HL-60 (cell line): ENCODE data around the gene PRKACG.

Experiments
- GABPA ChIP-seq: IDR thresholded peaks from 2 replicates; pipeline ENCODE4 v1.6.1; 2012; ENCODE audit warnings: low read depth
- POLR2AphosphoS5 ChIP-seq: IDR thresholded peaks from 2 replicates; pipeline ENCODE4 v1.6.1; 2012; ENCODE audit warnings: low read depth
- TF ChIP-seq, protein P1 (sequence below): IDR thresholded peaks from one replicate; pipeline ENCODE4 v1.5.1; 2011; ENCODE audit warnings: low read length, control low read depth, inconsistent platforms; ENCODE audit not compliant: insufficient read depth
- TF ChIP-seq, protein P2 (sequence below): IDR thresholded peaks from 2 replicates; pipeline ENCODE4 v1.6.1; 2012; ENCODE audit warnings: low read depth; ENCODE audit not compliant: insufficient replicate concordance

DNA sequence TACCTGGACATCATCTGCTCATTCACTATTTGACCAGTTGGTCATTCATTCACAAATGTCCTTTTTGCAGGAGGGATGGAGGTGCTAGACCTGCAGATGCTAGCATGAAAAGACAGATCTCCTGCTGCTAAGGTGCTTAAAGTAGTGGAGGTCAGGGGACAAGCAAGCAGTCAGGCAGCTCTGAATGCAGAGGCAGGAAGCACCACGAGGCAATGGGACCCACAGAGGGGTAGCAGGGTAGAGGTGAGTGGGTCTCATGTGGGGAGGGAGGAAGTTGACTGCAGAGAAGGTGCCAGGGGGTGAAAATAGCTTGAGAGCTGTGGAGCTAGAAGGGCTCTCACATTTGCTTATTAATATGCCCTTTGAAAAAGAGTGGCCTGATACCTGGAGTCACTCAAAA lies 46.9 kb upstream of the PRKACG start:
- TF ChIP-seq GABPA: no peak
- no peak for TF ChIP-seq POLR2AphosphoS5
- TF ChIP-seq, protein P1, sequence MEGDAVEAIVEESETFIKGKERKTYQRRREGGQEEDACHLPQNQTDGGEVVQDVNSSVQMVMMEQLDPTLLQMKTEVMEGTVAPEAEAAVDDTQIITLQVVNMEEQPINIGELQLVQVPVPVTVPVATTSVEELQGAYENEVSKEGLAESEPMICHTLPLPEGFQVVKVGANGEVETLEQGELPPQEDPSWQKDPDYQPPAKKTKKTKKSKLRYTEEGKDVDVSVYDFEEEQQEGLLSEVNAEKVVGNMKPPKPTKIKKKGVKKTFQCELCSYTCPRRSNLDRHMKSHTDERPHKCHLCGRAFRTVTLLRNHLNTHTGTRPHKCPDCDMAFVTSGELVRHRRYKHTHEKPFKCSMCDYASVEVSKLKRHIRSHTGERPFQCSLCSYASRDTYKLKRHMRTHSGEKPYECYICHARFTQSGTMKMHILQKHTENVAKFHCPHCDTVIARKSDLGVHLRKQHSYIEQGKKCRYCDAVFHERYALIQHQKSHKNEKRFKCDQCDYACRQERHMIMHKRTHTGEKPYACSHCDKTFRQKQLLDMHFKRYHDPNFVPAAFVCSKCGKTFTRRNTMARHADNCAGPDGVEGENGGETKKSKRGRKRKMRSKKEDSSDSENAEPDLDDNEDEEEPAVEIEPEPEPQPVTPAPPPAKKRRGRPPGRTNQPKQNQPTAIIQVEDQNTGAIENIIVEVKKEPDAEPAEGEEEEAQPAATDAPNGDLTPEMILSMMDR: no peak
- TF ChIP-seq, protein P2, sequence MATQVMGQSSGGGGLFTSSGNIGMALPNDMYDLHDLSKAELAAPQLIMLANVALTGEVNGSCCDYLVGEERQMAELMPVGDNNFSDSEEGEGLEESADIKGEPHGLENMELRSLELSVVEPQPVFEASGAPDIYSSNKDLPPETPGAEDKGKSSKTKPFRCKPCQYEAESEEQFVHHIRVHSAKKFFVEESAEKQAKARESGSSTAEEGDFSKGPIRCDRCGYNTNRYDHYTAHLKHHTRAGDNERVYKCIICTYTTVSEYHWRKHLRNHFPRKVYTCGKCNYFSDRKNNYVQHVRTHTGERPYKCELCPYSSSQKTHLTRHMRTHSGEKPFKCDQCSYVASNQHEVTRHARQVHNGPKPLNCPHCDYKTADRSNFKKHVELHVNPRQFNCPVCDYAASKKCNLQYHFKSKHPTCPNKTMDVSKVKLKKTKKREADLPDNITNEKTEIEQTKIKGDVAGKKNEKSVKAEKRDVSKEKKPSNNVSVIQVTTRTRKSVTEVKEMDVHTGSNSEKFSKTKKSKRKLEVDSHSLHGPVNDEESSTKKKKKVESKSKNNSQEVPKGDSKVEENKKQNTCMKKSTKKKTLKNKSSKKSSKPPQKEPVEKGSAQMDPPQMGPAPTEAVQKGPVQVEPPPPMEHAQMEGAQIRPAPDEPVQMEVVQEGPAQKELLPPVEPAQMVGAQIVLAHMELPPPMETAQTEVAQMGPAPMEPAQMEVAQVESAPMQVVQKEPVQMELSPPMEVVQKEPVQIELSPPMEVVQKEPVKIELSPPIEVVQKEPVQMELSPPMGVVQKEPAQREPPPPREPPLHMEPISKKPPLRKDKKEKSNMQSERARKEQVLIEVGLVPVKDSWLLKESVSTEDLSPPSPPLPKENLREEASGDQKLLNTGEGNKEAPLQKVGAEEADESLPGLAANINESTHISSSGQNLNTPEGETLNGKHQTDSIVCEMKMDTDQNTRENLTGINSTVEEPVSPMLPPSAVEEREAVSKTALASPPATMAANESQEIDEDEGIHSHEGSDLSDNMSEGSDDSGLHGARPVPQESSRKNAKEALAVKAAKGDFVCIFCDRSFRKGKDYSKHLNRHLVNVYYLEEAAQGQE: no peak
